Measurements from ENCODE around the gene TMEM163.

GRCh38 chr2:134567666-134568065, 151.1 kb downstream of the TMEM163 start:
- TF ChIP-seq, protein P1, sequence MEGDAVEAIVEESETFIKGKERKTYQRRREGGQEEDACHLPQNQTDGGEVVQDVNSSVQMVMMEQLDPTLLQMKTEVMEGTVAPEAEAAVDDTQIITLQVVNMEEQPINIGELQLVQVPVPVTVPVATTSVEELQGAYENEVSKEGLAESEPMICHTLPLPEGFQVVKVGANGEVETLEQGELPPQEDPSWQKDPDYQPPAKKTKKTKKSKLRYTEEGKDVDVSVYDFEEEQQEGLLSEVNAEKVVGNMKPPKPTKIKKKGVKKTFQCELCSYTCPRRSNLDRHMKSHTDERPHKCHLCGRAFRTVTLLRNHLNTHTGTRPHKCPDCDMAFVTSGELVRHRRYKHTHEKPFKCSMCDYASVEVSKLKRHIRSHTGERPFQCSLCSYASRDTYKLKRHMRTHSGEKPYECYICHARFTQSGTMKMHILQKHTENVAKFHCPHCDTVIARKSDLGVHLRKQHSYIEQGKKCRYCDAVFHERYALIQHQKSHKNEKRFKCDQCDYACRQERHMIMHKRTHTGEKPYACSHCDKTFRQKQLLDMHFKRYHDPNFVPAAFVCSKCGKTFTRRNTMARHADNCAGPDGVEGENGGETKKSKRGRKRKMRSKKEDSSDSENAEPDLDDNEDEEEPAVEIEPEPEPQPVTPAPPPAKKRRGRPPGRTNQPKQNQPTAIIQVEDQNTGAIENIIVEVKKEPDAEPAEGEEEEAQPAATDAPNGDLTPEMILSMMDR (IDR thresholded peaks at IDR 0.05), result no peak
- TF ChIP-seq POLR2A (IDR thresholded peaks at IDR 0.05), result no peak

Measured in body of pancreas (tissue), 4 donors.